ENCODE data around the gene PCNT. TPM values are rescaled to one million over a fixed set of nuclear protein-coding genes. Genes with fewer than 3 reads are reported as not detected.
A peak's percentile ranks its signal among the peaks of the same experiment; 100 is the strongest.

Gene PCNT
- total RNA-seq, 1 donor from 2014 or later, result 39.9 TPM

DNA sequence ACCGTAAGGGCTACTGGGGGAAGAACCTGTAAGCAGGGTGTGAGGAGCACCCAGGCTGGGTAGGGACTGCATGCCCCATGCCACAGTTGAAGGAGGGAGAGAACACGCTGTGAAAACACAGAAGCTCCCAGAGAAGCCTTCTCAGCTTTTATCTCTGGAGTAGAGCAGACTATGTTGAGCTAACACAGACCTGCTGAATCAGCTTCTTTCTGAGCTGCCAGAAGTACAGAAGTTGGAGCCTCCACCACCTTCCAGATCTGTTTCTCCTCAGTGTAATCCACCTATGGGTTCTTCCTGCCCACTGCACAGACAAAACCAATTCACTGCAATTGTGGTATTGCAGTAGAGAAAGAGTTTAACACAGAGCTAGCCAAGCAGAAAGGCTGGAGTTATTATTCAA is 32.4 kb upstream of the PCNT start:
- no peak for DNase-seq (ENCODE audit: low spot score in 2 of 2)
- H3K9me3 ChIP-seq, result no peaks in the 10 kb centered on the region
- no peak overlapping the region for H3K4me3 ChIP-seq
- H3K27me3 ChIP-seq, result no peaks in the 10 kb centered on the region
- TF ChIP-seq, protein P1, sequence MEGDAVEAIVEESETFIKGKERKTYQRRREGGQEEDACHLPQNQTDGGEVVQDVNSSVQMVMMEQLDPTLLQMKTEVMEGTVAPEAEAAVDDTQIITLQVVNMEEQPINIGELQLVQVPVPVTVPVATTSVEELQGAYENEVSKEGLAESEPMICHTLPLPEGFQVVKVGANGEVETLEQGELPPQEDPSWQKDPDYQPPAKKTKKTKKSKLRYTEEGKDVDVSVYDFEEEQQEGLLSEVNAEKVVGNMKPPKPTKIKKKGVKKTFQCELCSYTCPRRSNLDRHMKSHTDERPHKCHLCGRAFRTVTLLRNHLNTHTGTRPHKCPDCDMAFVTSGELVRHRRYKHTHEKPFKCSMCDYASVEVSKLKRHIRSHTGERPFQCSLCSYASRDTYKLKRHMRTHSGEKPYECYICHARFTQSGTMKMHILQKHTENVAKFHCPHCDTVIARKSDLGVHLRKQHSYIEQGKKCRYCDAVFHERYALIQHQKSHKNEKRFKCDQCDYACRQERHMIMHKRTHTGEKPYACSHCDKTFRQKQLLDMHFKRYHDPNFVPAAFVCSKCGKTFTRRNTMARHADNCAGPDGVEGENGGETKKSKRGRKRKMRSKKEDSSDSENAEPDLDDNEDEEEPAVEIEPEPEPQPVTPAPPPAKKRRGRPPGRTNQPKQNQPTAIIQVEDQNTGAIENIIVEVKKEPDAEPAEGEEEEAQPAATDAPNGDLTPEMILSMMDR (IDR thresholded peaks at IDR 0.05), result no peak
- H3K4me1 ChIP-seq, result no peaks in the 10 kb centered on the region
- intact Hi-C loops (cut with DNase I), result no loop called here
- H3K36me3 ChIP-seq, result peaks cover 3 to 8% of the 10 kb centered on the region in 2 donors
- no peak overlapping the region for H3K27ac ChIP-seq

DNA sequence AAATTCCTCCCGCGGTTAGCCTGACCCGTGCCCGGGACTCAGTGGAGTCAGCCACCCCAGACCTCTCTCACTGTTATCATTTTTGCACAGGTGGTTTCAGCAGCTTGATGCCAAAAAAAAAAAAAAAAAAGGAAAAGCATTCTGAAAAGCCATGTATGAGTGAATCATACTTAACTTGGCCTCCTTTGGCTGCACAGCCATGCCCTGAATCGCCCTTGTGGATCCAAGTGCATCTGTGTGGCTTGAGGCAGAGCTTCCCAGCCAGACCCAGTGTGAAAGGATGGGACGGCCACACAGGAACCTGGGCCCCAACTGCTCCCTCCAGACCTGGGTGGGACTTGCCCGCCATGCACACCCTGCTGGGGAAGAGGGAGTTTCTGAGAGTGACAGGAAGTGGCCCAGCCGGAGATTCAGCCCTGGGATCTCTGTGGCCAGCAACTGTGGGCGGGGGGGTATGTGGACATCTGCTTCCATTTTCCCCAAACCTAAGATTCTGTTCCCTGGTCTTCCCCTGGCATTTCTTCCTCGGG is 29.2 kb upstream of the PCNT start:
- Histone ChIP-seq H3K9me3 (no peaks in the 10 kb centered on the region), H3K4me3 (no peak overlapping the region), H3K27me3 (no peaks in the 10 kb centered on the region), H3K36me3 (peaks cover 3 to 9% of the 10 kb centered on the region in 2 donors), H3K27ac (no peak overlapping the region), H3K4me1 (peaks cover 0 to 4% of the 10 kb centered on the region in 2 donors)
- TF ChIP-seq, protein P1 (IDR thresholded peaks at IDR 0.05), result no peak
- no peak for DNase-seq (ENCODE audit: low spot score in 2 of 2)
- intact Hi-C loops (cut with DNase I), result no loop called here

DNA sequence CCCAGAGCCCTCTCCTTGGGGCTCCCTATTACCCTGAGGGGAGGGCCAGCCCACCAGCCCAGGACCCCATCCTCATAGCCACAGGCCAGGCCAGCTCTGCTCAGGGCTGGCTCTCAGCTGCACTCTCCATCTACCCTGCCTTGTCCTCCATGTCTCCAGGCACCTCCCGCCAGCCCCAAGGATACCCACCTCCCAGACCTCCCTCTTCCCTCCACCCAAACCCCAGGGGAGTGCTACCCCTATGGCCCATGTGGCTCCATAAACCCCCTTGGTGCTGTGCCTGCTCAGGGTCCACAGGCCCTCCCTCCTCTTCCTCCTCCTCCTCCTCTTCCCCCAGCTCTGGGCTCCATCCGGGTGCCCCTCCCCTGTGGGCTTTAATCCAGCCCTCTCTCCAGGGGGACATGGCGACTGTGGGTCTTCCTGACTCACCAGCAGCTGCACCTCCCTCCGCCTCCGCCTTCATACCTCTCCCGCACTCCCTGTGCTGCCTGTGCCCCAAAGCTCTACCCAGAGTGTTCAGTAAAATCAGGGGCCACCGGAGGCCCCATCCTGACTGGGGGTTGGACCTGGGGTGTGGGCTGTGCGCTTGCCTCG is 28.7 kb upstream of the PCNT start:
- TF ChIP-seq, protein P1 (IDR thresholded peaks at IDR 0.05), result no peak
- Histone ChIP-seq H3K27me3 (no peaks in the 10 kb centered on the region), H3K9me3 (no peaks in the 10 kb centered on the region), H3K4me1 (peaks cover 0 to 4% of the 10 kb centered on the region in 2 donors), H3K36me3 (peaks cover 3 to 14% of the 10 kb centered on the region in 2 donors), H3K27ac (no peak overlapping the region), H3K4me3 (no peak overlapping the region)
- intact Hi-C loops (cut with DNase I), result no loop called here
- DNase-seq (ENCODE audit: low spot score in 2 of 2), result no peak

DNA sequence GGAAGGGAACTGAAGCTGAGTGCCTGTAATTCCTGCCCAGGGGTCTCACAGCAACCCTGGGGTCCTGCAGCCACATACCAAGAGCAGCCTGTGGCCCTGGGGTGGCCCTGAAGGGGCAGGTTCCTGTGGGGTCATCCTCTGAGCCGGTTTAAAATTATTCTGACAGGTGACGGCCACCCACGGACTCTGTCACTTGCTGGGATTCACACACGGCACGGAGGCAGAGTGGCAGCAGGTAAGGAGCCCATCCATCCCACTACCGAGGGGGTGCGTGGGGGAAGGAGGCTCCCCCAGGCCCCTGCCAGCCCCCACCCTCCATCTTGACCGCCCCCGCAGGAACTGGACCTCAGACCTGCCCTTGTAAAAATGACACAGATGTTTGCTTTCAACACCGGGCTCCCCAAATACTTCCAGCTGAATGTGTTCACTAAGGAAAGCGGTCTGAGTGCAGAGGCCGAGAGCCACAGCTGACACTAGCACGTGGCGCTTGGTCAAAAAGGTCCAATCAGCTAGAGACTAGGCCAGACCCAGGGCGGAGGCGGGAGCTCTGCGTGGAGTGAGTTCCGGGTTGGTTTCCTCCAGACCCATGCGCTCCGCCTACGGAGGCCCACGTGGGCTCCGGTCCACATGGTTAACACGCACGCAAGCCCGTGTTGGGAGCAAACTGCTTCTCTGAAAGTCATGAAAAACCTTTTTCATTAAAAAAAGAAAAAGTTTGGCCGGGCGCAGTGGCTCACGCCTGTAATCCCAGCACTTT is 27.8 kb upstream of the PCNT start:
- intact Hi-C loops (cut with DNase I), result no loop called here
- Histone ChIP-seq H3K36me3 (peaks cover 3 to 14% of the 10 kb centered on the region in 2 donors), H3K27me3 (no peaks in the 10 kb centered on the region), H3K4me3 (no peak overlapping the region), H3K4me1 (peaks cover 0 to 4% of the 10 kb centered on the region in 2 donors), H3K9me3 (no peaks in the 10 kb centered on the region), H3K27ac (no peak overlapping the region)
- DNase-seq (ENCODE audit: low spot score in 2 of 2), result peak in 1 of 2 donors; percentile 80
- TF ChIP-seq, protein P1 (IDR thresholded peaks at IDR 0.05), result no peak

DNA sequence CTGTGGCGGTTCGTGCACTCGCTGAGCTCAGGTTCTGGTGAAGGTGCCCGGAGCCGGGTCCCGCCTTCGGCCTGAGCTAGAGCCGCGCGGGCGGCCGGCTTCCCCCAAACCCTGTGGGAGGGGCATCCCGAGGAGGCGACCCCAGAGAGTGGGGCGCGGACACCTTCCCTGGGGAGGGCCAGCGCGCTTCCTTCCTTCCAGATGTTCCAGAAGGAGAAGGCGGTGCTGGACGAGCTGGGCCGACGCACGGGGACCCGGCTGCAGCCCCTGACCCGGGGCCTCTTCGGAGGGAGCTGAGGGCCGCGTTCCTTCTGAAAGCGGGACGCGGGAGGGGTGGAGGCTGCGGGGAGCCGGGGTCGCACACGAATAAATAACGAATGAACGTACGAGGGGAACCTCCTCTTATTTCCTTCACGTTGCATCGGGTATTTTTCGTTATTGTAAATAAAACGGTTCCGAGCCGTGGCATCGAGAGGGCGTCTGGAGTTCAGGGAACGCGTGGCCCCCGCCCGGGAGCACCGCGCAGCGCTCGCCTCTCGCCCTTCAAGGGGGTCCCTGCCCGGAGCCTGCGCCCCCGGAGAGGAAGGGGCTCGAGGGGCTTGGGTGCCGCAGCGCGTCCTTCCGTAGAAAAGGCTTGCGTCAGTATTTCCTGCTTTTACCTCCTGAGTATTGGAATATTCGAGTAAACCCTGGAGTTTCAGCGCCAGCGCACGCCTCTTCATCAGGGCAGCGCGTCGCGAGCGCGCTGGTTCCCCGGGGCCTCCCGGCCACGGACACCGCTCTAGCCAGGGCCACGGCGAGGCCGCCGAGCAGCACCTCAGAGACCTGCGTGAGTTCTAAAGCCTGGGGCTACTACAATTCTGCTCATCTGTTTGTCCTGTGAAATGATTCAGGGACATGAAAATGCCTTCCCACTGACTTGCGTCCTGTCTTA is 26.4 kb upstream of the PCNT start:
- intact Hi-C loops (cut with DNase I), result no loop called here
- no peak overlapping the region for H3K27ac ChIP-seq
- H3K9me3 ChIP-seq, result no peaks in the 10 kb centered on the region
- peak overlapping the region; percentile 41 to 61 for H3K4me3 ChIP-seq
- TF ChIP-seq, protein P1 (IDR thresholded peaks at IDR 0.05), result no peak
- peaks cover 0 to 8% of the 10 kb centered on the region in 2 donors for H3K36me3 ChIP-seq
- no peaks in the 10 kb centered on the region for H3K27me3 ChIP-seq
- no peak for DNase-seq (ENCODE audit: low spot score in 2 of 2)
- peaks cover 0 to 4% of the 10 kb centered on the region in 2 donors for H3K4me1 ChIP-seq

Data from ascending aorta (tissue), 2 donors.